ENCODE measurements around the gene WDFY2.
A peak's percentile ranks its signal among the peaks of the same experiment; 100 is the strongest.

WDFY2 gene

GRCh38 chr13:51760592-51760991, 176.3 kb downstream of the WDFY2 start:
- H3K27ac ChIP-seq: no peak overlapping the region
- no peaks in the 10 kb centered on the region for H3K27me3 ChIP-seq
- H3K9me3 ChIP-seq: no peaks in the 10 kb centered on the region
- H3K4me3 ChIP-seq (ENCODE audit: low read depth in 1 of 2, low read length in 1 of 2): no peak overlapping the region
- peaks cover 97% of the 10 kb centered on the region for H3K36me3 ChIP-seq
- H3K4me1 ChIP-seq (ENCODE audit: control insufficient read depth in 1 of 2, insufficient read depth in 1 of 2, low read depth in 1 of 2, low read length in 1 of 2): peaks cover 9 to 11% of the 10 kb centered on the region in 2 experiments
- TF ChIP-seq, protein P1, sequence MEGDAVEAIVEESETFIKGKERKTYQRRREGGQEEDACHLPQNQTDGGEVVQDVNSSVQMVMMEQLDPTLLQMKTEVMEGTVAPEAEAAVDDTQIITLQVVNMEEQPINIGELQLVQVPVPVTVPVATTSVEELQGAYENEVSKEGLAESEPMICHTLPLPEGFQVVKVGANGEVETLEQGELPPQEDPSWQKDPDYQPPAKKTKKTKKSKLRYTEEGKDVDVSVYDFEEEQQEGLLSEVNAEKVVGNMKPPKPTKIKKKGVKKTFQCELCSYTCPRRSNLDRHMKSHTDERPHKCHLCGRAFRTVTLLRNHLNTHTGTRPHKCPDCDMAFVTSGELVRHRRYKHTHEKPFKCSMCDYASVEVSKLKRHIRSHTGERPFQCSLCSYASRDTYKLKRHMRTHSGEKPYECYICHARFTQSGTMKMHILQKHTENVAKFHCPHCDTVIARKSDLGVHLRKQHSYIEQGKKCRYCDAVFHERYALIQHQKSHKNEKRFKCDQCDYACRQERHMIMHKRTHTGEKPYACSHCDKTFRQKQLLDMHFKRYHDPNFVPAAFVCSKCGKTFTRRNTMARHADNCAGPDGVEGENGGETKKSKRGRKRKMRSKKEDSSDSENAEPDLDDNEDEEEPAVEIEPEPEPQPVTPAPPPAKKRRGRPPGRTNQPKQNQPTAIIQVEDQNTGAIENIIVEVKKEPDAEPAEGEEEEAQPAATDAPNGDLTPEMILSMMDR (IDR thresholded peaks at IDR 0.05): no peak

GRCh38 chr13:51761643-51762350, 177.5 kb downstream of the WDFY2 start:
- no peak overlapping the region for H3K4me3 ChIP-seq (ENCODE audit: low read depth in 1 of 2, low read length in 1 of 2)
- no peak overlapping the region for H3K27ac ChIP-seq
- peaks cover 9 to 11% of the 10 kb centered on the region in 2 experiments for H3K4me1 ChIP-seq (ENCODE audit: control insufficient read depth in 1 of 2, insufficient read depth in 1 of 2, low read depth in 1 of 2, low read length in 1 of 2)
- no peaks in the 10 kb centered on the region for H3K27me3 ChIP-seq
- H3K36me3 ChIP-seq: peaks cover 96% of the 10 kb centered on the region
- TF ChIP-seq, protein P1 (IDR thresholded peaks at IDR 0.05): no peak
- no peaks in the 10 kb centered on the region for H3K9me3 ChIP-seq

DNA sequence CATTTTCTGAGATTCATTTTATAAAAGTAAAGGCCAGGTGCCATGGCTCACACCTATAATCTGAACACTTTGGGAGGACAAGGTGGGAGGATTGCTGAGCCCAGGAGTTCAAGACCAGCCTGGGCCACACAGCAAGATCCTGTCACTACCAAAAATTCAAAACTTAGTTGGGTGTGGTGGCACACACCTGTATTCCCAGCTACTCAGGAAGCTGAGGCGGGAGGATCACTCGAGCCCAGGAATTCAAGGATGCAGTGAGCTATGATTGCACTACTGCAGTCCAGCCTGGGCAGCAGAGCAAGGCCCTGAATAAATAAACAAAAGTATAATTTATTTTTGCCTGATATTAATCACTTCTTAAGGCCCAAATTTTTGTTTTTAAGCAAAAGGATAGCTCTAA, 179.2 kb downstream of the WDFY2 start:
- H3K36me3 ChIP-seq: peaks cover 97% of the 10 kb centered on the region
- no peaks in the 10 kb centered on the region for H3K27me3 ChIP-seq
- H3K4me3 ChIP-seq (ENCODE audit: low read depth in 1 of 2, low read length in 1 of 2): no peak overlapping the region

DNA sequence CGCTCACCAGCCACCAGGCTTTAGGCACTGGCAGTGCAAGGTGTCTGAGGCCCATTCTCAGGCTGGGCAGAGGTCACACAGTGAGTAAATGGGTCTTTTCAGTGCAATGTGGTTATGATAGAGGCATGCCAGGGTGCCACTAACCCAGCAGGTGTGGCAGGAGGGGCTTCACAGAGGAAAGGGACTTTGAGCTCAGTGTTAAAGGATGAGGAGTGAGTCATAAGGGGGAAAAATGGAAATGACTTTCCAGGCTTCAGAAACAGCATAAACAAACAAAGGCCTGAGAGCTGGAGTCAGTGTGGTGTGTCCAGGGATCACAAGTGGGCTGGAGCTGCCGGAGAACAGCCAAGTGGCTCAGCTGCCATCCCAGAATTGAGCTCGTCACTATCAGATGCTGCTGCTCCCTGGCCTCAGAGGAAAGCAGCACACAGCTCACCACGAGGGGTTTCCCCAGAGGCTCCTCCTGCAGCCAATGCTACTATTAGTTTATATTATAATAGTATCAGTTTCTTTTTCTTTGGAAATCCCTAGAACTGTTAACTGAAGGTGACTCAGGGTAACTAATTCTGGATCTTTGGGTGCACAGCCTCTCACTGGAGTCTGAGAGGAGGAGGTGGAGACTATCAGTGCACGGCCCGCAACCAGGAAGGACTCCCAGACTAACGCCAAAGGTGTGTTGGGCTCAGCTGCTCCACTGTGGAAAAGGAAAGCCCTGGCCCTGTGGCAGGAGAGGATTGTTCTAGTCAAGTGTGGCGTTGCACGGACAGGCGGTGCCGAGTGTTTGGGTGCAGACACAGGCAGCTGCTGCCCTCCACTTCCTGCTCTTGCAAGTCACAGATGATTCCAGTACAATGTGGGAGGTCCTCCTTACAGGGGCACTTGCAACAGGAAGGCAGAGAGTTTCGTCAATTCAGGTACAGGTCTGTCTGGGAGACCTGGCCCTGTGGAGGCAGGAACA, 180.2 kb downstream of the WDFY2 start:
- H3K27ac ChIP-seq: peak overlapping the region; percentile 42
- no peaks in the 10 kb centered on the region for H3K9me3 ChIP-seq
- no peak overlapping the region for H3K4me3 ChIP-seq (ENCODE audit: low read depth in 1 of 2, low read length in 1 of 2)
- peaks cover 94% of the 10 kb centered on the region for H3K36me3 ChIP-seq
- TF ChIP-seq, protein P1 (IDR thresholded peaks at IDR 0.05): no peak
- peaks cover 9 to 11% of the 10 kb centered on the region in 2 experiments for H3K4me1 ChIP-seq (ENCODE audit: control insufficient read depth in 1 of 2, insufficient read depth in 1 of 2, low read depth in 1 of 2, low read length in 1 of 2)
- H3K27me3 ChIP-seq: no peaks in the 10 kb centered on the region

More for the DNA sequence above, 179.2 kb downstream of the WDFY2 start:
- TF ChIP-seq, protein P1 (IDR thresholded peaks at IDR 0.05): no peak
- Histone ChIP-seq H3K27ac (no peak overlapping the region), H3K4me1 (ENCODE audit: control insufficient read depth in 1 of 2, insufficient read depth in 1 of 2, low read depth in 1 of 2, low read length in 1 of 2) (peaks cover 9 to 11% of the 10 kb centered on the region in 2 experiments), H3K9me3 (no peaks in the 10 kb centered on the region)

- Histone ChIP-seq H3K4me3 (ENCODE audit: low read depth in 1 of 2, low read length in 1 of 2) (no peak overlapping the region), H3K9me3 (no peaks in the 10 kb centered on the region), H3K36me3 (peaks cover 88% of the 10 kb centered on the region), H3K27ac (peak overlapping the region; percentile 42), H3K27me3 (no peaks in the 10 kb centered on the region), H3K4me1 (ENCODE audit: control insufficient read depth in 1 of 2, insufficient read depth in 1 of 2, low read depth in 1 of 2, low read length in 1 of 2) (peaks cover 9 to 11% of the 10 kb centered on the region in 2 experiments)
- TF ChIP-seq, protein P1 (IDR thresholded peaks at IDR 0.05): no peak
These were observed 180.9 kb downstream of the WDFY2 start for GRCh38 chr13:51765142-51765515.
